ENCODE results near the gene PGM1. TPM values are rescaled to one million over a fixed set of nuclear protein-coding genes. Genes with fewer than 3 reads are reported as not detected.

The PGM1 gene
- total RNA-seq, 1 donor from 2014 or later, result 34.9 TPM

DNA sequence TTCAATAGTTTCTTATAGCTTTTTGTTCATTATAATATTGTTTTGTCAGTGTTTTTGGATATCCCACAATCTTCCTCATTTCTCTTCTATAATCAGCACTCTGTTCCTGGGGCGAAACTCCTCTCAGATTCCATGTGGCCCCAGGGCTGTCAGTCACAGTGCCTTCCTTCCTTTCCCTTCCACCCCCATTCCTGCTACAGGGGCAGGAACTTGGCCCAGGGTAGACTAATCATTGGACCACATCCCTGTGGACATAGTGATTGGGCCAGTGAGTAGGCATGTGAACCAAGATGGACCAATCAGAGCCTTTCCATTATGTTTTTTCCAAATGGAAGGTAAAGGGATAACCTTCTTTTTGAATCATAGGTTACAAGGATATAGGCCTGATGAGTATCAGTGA lies 78.3 kb downstream of the PGM1 start:
- Mint-ChIP-seq H3K27me3 (ENCODE audit: unreplicated experiment) (no peaks in the 10 kb centered on the region), H3K27ac (ENCODE audit: unreplicated experiment) (no peak overlapping the region), H3K4me1 (ENCODE audit: unreplicated experiment) (peaks cover 16% of the 10 kb centered on the region), H3K9me3 (ENCODE audit: unreplicated experiment) (no peaks in the 10 kb centered on the region), H3K36me3 (ENCODE audit: unreplicated experiment) (no peaks in the 10 kb centered on the region), H3K4me3 (ENCODE audit: unreplicated experiment) (no peak overlapping the region)
- DNase-seq (ENCODE audit: extremely low spot score, unreplicated experiment), result no peak
- TF ChIP-seq, protein P1, sequence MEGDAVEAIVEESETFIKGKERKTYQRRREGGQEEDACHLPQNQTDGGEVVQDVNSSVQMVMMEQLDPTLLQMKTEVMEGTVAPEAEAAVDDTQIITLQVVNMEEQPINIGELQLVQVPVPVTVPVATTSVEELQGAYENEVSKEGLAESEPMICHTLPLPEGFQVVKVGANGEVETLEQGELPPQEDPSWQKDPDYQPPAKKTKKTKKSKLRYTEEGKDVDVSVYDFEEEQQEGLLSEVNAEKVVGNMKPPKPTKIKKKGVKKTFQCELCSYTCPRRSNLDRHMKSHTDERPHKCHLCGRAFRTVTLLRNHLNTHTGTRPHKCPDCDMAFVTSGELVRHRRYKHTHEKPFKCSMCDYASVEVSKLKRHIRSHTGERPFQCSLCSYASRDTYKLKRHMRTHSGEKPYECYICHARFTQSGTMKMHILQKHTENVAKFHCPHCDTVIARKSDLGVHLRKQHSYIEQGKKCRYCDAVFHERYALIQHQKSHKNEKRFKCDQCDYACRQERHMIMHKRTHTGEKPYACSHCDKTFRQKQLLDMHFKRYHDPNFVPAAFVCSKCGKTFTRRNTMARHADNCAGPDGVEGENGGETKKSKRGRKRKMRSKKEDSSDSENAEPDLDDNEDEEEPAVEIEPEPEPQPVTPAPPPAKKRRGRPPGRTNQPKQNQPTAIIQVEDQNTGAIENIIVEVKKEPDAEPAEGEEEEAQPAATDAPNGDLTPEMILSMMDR (IDR thresholded peaks at IDR 0.05), result no peak

DNA sequence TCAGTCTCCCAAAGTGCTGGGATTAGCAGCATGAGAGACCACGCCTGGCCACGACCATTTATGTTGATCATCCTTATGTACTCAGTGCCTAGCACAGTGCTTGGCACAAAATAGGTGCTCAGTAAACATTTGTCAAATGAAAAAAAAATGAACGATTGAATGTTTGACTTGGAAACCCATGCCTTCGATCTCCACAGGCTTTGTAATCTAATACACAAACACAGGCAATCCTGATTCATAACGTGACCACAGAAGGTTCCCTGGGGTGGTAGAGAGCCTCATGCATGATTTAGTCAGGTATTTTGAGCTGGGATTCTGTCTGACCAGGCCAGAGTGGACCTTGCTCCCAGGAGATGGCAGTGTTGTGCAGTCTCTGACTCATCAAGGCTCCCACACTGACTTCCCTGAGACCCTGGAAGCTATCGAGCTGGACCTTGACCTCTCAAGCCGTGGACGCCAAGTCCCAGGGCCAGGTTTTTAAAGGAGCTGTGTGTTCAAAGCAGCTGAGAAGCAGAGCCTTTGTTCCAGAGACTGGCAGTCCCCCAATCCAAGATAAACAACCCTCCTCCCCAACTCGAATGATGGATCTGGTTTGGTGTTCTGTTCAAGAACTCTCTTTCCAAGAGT lies 81.1 kb downstream of the PGM1 start:
- no peak for DNase-seq (ENCODE audit: extremely low spot score, unreplicated experiment)
- H3K4me3 Mint-ChIP-seq (ENCODE audit: unreplicated experiment), result no peak overlapping the region
- peaks cover 2% of the 10 kb centered on the region for H3K27me3 Mint-ChIP-seq (ENCODE audit: unreplicated experiment)
- H3K36me3 Mint-ChIP-seq (ENCODE audit: unreplicated experiment), result no peaks in the 10 kb centered on the region
- TF ChIP-seq, protein P1 (IDR thresholded peaks at IDR 0.05), result peak; percentile 84
- no peaks in the 10 kb centered on the region for H3K9me3 Mint-ChIP-seq (ENCODE audit: unreplicated experiment)
- H3K4me1 Mint-ChIP-seq (ENCODE audit: unreplicated experiment), result peaks cover 16% of the 10 kb centered on the region
- H3K27ac Mint-ChIP-seq (ENCODE audit: unreplicated experiment), result no peak overlapping the region

DNA sequence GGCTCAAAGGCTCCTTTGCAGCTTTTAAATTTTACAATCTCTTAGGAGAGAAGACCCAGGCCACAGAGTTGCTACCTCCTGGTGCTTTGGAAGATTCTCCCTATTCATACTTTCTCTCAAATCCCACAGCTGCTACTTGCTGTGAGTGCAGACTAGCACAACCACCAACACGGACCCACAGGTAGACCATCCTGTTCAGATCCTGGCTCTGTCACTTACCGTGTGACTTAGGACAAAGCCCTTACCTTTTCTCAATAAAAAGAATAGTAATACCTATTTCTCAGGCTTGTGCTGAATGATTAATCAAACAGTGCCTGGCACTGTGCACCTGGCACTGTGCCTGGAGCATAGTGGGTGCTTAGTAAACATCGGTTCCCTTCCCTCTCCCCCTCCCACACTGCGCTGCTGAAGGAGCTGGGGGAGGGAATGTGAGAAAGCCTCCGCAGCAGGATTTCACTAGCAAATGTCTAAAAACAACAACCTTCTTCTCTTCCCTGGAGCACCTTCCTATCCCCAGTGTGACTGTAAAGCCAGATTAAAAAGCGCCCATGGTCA lies 81.7 kb downstream of the PGM1 start:
- Mint-ChIP-seq H3K27me3 (ENCODE audit: unreplicated experiment) (peaks cover 3% of the 10 kb centered on the region), H3K27ac (ENCODE audit: unreplicated experiment) (no peak overlapping the region), H3K4me1 (ENCODE audit: unreplicated experiment) (peaks cover 14% of the 10 kb centered on the region), H3K4me3 (ENCODE audit: unreplicated experiment) (no peak overlapping the region), H3K9me3 (ENCODE audit: unreplicated experiment) (peaks cover 4% of the 10 kb centered on the region), H3K36me3 (ENCODE audit: unreplicated experiment) (no peaks in the 10 kb centered on the region)
- DNase-seq (ENCODE audit: extremely low spot score, unreplicated experiment), result no peak
- TF ChIP-seq, protein P1 (IDR thresholded peaks at IDR 0.05), result no peak

DNA sequence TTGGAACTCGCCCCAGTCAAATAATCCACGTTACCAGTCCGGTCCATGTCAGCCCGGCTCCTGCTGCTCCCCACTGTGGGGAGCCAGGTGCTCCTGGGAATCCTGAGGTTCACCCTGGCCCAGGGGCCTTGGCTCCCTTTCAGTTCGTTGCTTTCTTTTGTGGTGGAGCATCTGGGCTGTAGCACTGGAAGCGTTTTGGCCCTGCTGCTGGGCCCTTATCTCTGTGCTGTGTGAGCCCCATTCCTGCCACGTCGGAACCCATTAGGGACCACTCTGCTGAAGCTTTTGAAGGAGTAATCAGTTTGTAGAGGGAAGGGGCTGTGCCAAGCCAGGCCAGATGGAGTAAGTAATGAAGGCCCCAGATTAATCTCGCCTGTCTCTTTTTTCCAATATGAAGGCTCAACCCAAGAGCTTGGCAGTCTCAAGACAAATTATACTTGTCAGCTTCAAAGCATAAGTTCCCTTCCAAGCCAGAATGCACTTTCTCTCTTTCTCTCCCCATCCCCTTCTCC lies 82.3 kb downstream of the PGM1 start:
- H3K36me3 Mint-ChIP-seq (ENCODE audit: unreplicated experiment), result no peaks in the 10 kb centered on the region
- H3K27me3 Mint-ChIP-seq (ENCODE audit: unreplicated experiment), result peaks cover 3% of the 10 kb centered on the region
- no peak overlapping the region for H3K27ac Mint-ChIP-seq (ENCODE audit: unreplicated experiment)
- TF ChIP-seq, protein P1 (IDR thresholded peaks at IDR 0.05), result no peak
- peaks cover 11% of the 10 kb centered on the region for H3K4me1 Mint-ChIP-seq (ENCODE audit: unreplicated experiment)
- no peak for DNase-seq (ENCODE audit: extremely low spot score, unreplicated experiment)
- peaks cover 8% of the 10 kb centered on the region for H3K9me3 Mint-ChIP-seq (ENCODE audit: unreplicated experiment)
- H3K4me3 Mint-ChIP-seq (ENCODE audit: unreplicated experiment), result no peak overlapping the region

DNA sequence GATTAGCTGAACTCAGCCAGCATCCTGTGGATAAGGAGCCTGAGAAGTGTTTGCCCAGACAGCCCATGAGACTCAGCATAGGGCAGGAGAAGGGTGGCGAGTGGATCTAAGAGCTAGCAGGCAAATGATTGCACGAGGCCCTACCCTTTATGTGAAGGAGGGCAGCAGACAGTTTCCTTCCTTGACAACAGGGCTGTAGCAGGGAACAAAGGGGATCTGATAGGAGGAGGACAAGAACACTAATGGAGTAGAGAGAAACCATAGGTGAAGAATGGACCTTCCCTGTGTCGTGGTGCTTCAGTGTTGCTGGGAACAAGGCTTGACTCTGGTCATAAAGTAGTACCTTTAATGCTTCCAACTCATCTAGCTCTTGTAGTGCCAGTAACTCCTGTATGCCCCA lies 84.3 kb downstream of the PGM1 start:
- Mint-ChIP-seq H3K27me3 (ENCODE audit: unreplicated experiment) (peaks cover 8% of the 10 kb centered on the region), H3K4me1 (ENCODE audit: unreplicated experiment) (peaks cover 11% of the 10 kb centered on the region), H3K9me3 (ENCODE audit: unreplicated experiment) (peaks cover 8% of the 10 kb centered on the region), H3K4me3 (ENCODE audit: unreplicated experiment) (no peak overlapping the region), H3K27ac (ENCODE audit: unreplicated experiment) (no peak overlapping the region), H3K36me3 (ENCODE audit: unreplicated experiment) (no peaks in the 10 kb centered on the region)
- no peak for DNase-seq (ENCODE audit: extremely low spot score, unreplicated experiment)
- TF ChIP-seq, protein P1 (IDR thresholded peaks at IDR 0.05), result no peak

All from osteocyte (in vitro differentiated cells).